HuH-7.5 (cell line): ENCODE results near the gene VWA8.
"Not testable (repeated sequence)": the region's sequence is repeated elsewhere in the genome, so short reads cannot be mapped to it uniquely, and the experiment has no call there.

ENCODE experiments used
- DNase-seq: peaks from one replicate; pipeline ENCODE4 v3.0.0; 2011; ENCODE audit warnings: low spot score

VWA8 gene

GRCh38 chr13:41682766-41683165 lies 278.1 kb downstream of the VWA8 start:
- DNase-seq: no peak

GRCh38 chr13:41682001-41682400 lies 278.9 kb downstream of the VWA8 start:
- DNase-seq: no peak

- DNase-seq: no peak
Observed at GRCh38 chr13:41681587-41681986, 279.3 kb downstream of the VWA8 start.

- DNase-seq: no peak
Observed at GRCh38 chr13:41680900-41681299, 280.0 kb downstream of the VWA8 start.

- DNase-seq: no peak
Observed at GRCh38 chr13:41678848-41679247, 282.1 kb downstream of the VWA8 start.

- no peak for DNase-seq
Observed at GRCh38 chr13:41678249-41678648, 282.7 kb downstream of the VWA8 start.

- DNase-seq: no peak
Observed at GRCh38 chr13:41675306-41675705, 285.6 kb downstream of the VWA8 start.

- DNase-seq: no peak
Observed at GRCh38 chr13:41674246-41674645, 286.7 kb downstream of the VWA8 start.

GRCh38 chr13:41673640-41674039 lies 287.3 kb downstream of the VWA8 start:
- DNase-seq: no peak

GRCh38 chr13:41670873-41671443 lies 290.0 kb downstream of the VWA8 start:
- no peak for DNase-seq

- DNase-seq: peak; percentile 35
Observed at GRCh38 chr13:41668130-41668757, 292.7 kb downstream of the VWA8 start.

- no peak for DNase-seq
Observed at GRCh38 chr13:41666644-41667043, 294.3 kb downstream of the VWA8 start.

- no peak for DNase-seq
Observed at GRCh38 chr13:41660411-41660810, 300.5 kb downstream of the VWA8 start.

- no peak for DNase-seq
Observed at GRCh38 chr13:41658057-41658661, 302.8 kb downstream of the VWA8 start.

GRCh38 chr13:41655997-41656396 lies 304.9 kb downstream of the VWA8 start:
- DNase-seq: no peak

- no peak for DNase-seq
Observed at GRCh38 chr13:41654796-41655195, 306.1 kb downstream of the VWA8 start.

- DNase-seq: no peak
Observed at GRCh38 chr13:41652735-41653361, 308.1 kb downstream of the VWA8 start.

- DNase-seq: no peak
Observed at GRCh38 chr13:41651413-41652058, 309.4 kb downstream of the VWA8 start.

- no peak for DNase-seq
Observed at GRCh38 chr13:41650706-41651105, 310.2 kb downstream of the VWA8 start.

GRCh38 chr13:41649659-41650058 lies 311.2 kb downstream of the VWA8 start:
- DNase-seq: no peak

- DNase-seq: no peak
Observed at GRCh38 chr13:41648314-41648935, 312.5 kb downstream of the VWA8 start.

GRCh38 chr13:41647699-41648313 lies 313.1 kb downstream of the VWA8 start:
- DNase-seq: not testable (repeated sequence)
